HUES6 (cell line): ENCODE data around the gene RARRES1.

Source experiments
- H3K27ac ChIP-seq: 2 replicates; pipeline ENCODE4 v1.7.0; 2013; ENCODE audit warnings: low read depth, mild to moderate bottlenecking, low read length, inconsistent platforms
- H3K27me3 ChIP-seq: 2 replicates; pipeline ENCODE4 v1.6.1; 2013; ENCODE audit warnings: low read length; ENCODE audit not compliant: control insufficient read depth, insufficient read depth
- H3K36me3 ChIP-seq: 2 replicates; pipeline ENCODE4 v1.6.1; 2013; ENCODE audit warnings: low read length; ENCODE audit not compliant: control insufficient read depth, insufficient read depth
- H3K4me1 ChIP-seq: 2 replicates; pipeline ENCODE4 v1.6.1; 2013; ENCODE audit warnings: low read length; ENCODE audit not compliant: control insufficient read depth, insufficient read depth
- H3K4me3 ChIP-seq: 2 replicates; pipeline ENCODE4 v1.5.1; 2013; ENCODE audit warnings: low read depth, low read length
- H3K9ac ChIP-seq: one replicate; pipeline ENCODE4 v1.6.1; 2013; ENCODE audit warnings: mild to moderate bottlenecking, low read length
- H3K9me3 ChIP-seq: 2 replicates; pipeline ENCODE4 v1.6.1; 2013; ENCODE audit warnings: low read depth, low read length; ENCODE audit not compliant: control insufficient read depth, insufficient read depth

RARRES1 gene

DNA sequence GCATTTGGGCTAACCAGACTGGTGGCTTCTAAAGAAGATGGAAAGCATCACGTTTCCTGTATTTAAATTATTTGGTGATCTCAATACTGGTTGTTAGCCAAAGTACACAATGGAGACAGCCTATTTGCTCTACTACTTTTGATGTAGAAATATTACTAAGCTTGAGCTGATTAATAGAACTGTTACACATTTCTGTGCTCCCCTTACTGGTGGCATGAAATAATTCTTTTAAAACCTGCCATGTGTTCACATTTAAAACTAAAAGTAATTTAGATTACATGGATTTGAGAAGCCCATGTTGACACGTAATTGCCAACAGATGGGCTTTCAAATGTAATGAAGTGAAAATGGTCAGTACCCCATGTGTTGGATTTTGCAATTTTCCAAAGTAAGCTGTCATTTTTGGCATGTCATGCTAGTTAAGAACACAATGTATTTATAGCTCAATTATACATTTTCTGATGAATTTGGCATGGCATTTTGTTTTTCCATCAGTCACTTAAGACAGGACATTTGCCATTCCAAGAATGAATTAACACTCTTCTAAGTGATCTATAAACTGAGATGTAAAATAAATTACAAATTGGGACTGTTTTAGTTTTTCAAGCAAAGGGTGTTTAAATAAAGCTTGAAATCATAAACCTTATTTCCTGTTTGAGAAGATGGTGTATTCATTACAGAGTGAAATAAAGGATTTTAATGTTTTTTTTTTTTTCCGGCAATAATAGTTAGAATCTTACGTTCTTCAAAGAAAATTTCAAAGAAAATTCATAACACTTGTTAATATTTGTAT lies 10.8 kb upstream of the RARRES1 start:
- H3K9me3 ChIP-seq: no peaks in the 10 kb centered on the region
- H3K4me1 ChIP-seq: no peaks in the 10 kb centered on the region
- no peak overlapping the region for H3K4me3 ChIP-seq
- no peaks in the 10 kb centered on the region for H3K27me3 ChIP-seq
- no peak overlapping the region for H3K9ac ChIP-seq
- H3K36me3 ChIP-seq: no peaks in the 10 kb centered on the region
- H3K27ac ChIP-seq: no peak overlapping the region

DNA sequence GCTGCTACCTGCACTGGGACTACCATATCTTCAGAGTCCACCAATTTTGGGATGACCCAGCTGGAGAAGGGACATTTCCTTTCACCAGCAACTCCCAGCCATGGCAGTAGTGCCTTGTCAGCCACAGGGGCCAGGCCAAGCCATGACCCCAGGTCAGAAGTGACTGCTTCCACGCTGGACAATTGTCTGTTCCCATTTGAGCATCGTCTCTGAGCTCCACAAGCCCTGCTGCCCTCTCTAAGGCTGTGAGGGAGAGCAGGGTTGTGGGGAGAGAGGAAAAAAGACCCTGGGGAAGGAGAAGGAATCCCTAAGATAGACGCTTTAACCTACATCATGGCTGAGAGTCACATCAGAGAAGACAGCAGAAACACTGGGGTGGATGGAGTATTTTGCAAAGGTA lies 7.4 kb upstream of the RARRES1 start:
- Histone ChIP-seq H3K9ac (no peak overlapping the region), H3K27me3 (no peaks in the 10 kb centered on the region; the same call in 1 of the 2 replicates), H3K9me3 (peaks cover 8% of the 10 kb centered on the region), H3K36me3 (no peaks in the 10 kb centered on the region), H3K4me3 (no peak overlapping the region), H3K27ac (no peak overlapping the region), H3K4me1 (no peaks in the 10 kb centered on the region)

- peaks cover 8% of the 10 kb centered on the region for H3K9me3 ChIP-seq
- H3K4me1 ChIP-seq: no peaks in the 10 kb centered on the region
- H3K27ac ChIP-seq: no peak overlapping the region
- H3K27me3 ChIP-seq: peaks cover 2% of the 10 kb centered on the region; the same call in 1 of the 2 replicates
- no peaks in the 10 kb centered on the region for H3K36me3 ChIP-seq
- no peak overlapping the region for H3K4me3 ChIP-seq
- H3K9ac ChIP-seq: no peak overlapping the region
Measured at GRCh38 chr3:158739078-158739477, 6.8 kb upstream of the RARRES1 start.

- H3K4me1 ChIP-seq: no peaks in the 10 kb centered on the region
- H3K36me3 ChIP-seq: no peaks in the 10 kb centered on the region
- H3K27ac ChIP-seq: no peak overlapping the region
- H3K4me3 ChIP-seq: no peak overlapping the region
- H3K27me3 ChIP-seq: peaks cover 6% of the 10 kb centered on the region
- H3K9ac ChIP-seq: no peak overlapping the region
- H3K9me3 ChIP-seq: peaks cover 8% of the 10 kb centered on the region
Measured at GRCh38 chr3:158738653-158739052, 6.4 kb upstream of the RARRES1 start.

GRCh38 chr3:158737976-158738615 lies 5.8 kb upstream of the RARRES1 start:
- Histone ChIP-seq H3K36me3 (no peaks in the 10 kb centered on the region), H3K9ac (no peak overlapping the region), H3K27ac (no peak overlapping the region), H3K9me3 (peaks cover 8% of the 10 kb centered on the region), H3K4me3 (no peak overlapping the region), H3K4me1 (no peaks in the 10 kb centered on the region), H3K27me3 (peaks cover 12% of the 10 kb centered on the region)

DNA sequence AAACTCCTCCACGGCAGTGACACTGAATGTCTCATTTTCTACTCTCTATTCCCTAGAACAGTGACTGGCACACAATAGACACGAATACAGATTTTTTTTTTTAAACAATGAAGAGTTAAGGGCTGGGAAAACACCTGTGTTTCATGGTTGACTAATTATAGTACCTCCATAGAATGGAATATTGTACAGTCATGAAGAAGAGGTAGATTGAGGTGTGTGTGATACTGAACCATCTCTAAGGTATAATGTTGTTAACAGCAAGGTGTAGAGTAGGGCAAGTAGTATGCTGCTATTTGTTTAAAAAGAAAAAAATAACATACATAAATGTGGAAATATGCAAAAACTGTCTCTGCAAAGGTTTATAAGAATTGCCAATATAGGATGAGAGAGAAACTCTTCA lies 5.2 kb upstream of the RARRES1 start:
- H3K9me3 ChIP-seq: peaks cover 8% of the 10 kb centered on the region
- no peak overlapping the region for H3K4me3 ChIP-seq
- no peak overlapping the region for H3K27ac ChIP-seq
- no peak overlapping the region for H3K9ac ChIP-seq
- no peaks in the 10 kb centered on the region for H3K36me3 ChIP-seq
- no peaks in the 10 kb centered on the region for H3K4me1 ChIP-seq
- peaks cover 18% of the 10 kb centered on the region for H3K27me3 ChIP-seq

DNA sequence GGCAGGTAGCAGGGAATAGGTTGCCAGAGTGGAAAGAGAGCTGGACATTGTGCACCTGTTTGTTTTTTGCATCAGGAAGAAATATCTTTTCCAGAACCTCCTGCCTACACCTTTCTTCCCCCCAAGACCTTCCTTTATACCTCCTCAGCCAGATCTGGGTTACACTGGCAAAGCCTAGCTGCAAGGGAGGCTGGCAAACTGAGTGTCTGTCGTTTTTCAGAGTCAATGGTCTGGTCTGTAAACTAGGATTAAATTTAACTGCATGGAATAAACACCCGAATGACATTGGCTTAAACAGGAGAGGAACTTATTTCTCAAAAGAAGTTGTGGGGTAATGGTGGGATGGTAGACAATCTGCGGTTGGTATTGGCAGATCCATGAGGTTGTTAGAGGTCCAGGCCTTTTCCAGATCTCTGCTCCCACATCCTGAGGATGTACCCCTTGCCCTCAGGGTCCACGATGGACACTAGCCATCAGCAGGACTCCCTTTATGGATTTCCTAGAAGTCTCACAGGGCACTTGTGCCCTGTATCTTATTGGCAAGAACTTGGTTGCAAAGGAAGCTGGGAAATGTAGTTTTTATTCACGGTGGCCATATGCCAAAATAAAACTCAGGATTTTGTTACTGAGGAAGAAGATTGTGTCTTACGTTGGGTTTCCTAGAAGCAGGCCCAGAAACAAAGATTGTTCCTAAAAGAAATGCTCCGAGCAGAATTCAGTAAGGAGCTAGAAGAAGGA lies 3.2 kb upstream of the RARRES1 start:
- no peak overlapping the region for H3K9ac ChIP-seq
- no peak overlapping the region for H3K27ac ChIP-seq
- H3K36me3 ChIP-seq: no peaks in the 10 kb centered on the region
- peaks cover 6% of the 10 kb centered on the region; the same call in 1 of the 2 replicates for H3K4me1 ChIP-seq
- H3K9me3 ChIP-seq: peaks cover 8% of the 10 kb centered on the region
- no peak overlapping the region for H3K4me3 ChIP-seq
- peaks cover 35% of the 10 kb centered on the region for H3K27me3 ChIP-seq

GRCh38 chr3:158733656-158734055 lies 1.4 kb upstream of the RARRES1 start:
- Histone ChIP-seq H3K9me3 (peaks cover 8% of the 10 kb centered on the region), H3K4me1 (peaks cover 6% of the 10 kb centered on the region; the same call in 1 of the 2 replicates), H3K27me3 (peaks cover 35% of the 10 kb centered on the region), H3K27ac (no peak overlapping the region), H3K36me3 (no peaks in the 10 kb centered on the region), H3K4me3 (no peak overlapping the region), H3K9ac (no peak overlapping the region)

DNA sequence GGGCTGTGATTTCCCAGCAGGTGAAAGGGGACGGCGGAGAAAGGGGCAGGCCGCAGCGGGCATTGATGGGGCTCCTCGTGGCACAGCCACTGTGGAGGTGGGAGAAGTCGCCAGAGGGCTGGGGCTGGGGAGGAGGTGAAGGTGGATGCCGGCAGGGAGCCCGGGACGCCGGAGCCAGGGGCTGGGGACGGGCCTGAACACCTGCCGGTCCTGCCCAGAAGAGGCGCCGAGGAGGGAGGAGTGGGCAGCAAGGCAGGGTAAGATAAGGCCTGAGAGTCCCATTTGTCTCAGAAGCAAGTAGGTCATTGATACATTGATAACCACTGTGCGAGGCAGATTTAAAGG lies 571 bp upstream of the RARRES1 start:
- H3K9me3 ChIP-seq: peaks cover 8% of the 10 kb centered on the region
- no peak overlapping the region for H3K27ac ChIP-seq
- H3K27me3 ChIP-seq: peaks cover 35% of the 10 kb centered on the region
- peaks cover 6% of the 10 kb centered on the region; the same call in 1 of the 2 replicates for H3K4me1 ChIP-seq
- peak overlapping the region; percentile 27 for H3K9ac ChIP-seq
- no peaks in the 10 kb centered on the region for H3K36me3 ChIP-seq
- H3K4me3 ChIP-seq: peak overlapping the region; percentile 84

DNA sequence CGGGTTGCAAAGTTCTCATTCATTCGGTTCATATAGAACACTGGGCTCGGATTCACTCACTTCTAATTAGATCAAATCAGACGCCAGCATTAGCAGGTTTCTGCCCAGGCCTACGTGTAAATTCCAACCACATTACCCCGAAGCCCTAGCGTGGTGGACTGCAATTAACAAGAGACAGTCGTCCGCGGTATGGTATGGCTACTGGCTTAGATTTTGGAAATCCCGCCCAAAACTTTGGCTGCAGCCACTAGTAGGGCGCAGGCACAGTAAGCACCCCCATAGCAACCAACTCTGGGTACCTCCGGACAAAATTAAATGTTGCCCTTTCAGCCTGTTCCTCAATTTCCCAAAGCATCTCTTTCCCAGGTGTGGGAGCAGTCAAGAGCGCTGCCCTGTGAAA lies 771 bp downstream of the RARRES1 start:
- Histone ChIP-seq H3K36me3 (no peaks in the 10 kb centered on the region), H3K9ac (peak overlapping the region; percentile 27), H3K4me1 (peaks cover 9% of the 10 kb centered on the region; the same call in 1 of the 2 replicates), H3K27ac (no peak overlapping the region), H3K9me3 (peaks cover 8% of the 10 kb centered on the region), H3K4me3 (peak overlapping the region; percentile 84), H3K27me3 (peaks cover 35% of the 10 kb centered on the region)

DNA sequence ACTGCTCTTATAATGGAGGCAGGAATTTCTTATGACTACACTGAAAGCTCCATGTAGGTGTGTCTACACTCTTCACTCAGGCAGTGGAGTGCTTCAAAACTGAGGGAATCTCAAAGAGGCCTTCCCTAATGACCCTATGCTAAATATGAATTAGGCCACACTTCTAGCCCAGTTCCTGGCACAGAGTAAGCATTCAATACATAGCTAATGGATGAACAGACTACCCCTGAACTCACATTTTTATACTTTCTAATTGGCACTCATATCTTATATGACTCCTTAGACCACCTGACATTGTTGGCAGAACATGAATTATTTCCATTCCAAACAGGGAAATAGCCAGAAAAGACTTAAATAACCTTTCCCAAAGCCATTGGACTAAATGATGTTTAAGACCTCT lies 3.4 kb downstream of the RARRES1 start:
- Histone ChIP-seq H3K9ac (no peak overlapping the region), H3K27ac (no peak overlapping the region), H3K9me3 (no peaks in the 10 kb centered on the region), H3K4me3 (no peak overlapping the region), H3K27me3 (peaks cover 30% of the 10 kb centered on the region), H3K4me1 (peaks cover 9% of the 10 kb centered on the region), H3K36me3 (no peaks in the 10 kb centered on the region)
